HepG2 (cell line): ENCODE results near the gene TMEM11. TPM values are rescaled to one million over a fixed set of nuclear protein-coding genes. Genes with fewer than 3 reads are reported as not detected.

Experiments used
- ATAC-seq: fragments of 200-7000 bp; cut with Tn5 transposase; 3 replicates; pipeline ENCODE4 v1.9.1; 2020; ENCODE audit warnings: mild to moderate bottlenecking, moderate library complexity
- BruUV-seq: library from RNA; stranded (reverse); fragments of 400-500 nt; replicated peaks from 2 replicates; lab custom pipeline; 2021; lab: Mats Ljungman, UMichigan
- CTCF ChIA-PET: fragments of 300-600 bp; formaldehyde crosslinking; extraction: SDS; loops from one replicate; lab custom pipeline; 2021; ENCODE audit warnings: low total read pairs, inconsistent platforms, low intra/inter-chr PET ratio; lab: Yijun Ruan, JAX
- POLR2A ChIA-PET: fragments of 350-600 bp; sonication (Branson Sonifier 250); formaldehyde crosslinking; loops from one replicate; lab custom pipeline; 2020; ENCODE audit warnings: antibody characterized with exemption, inconsistent platforms; lab: Yijun Ruan, JAX
- DNase-seq: peaks from one replicate; pipeline ENCODE4 v3.0.0-alpha.2; 2015; ENCODE audit warnings: low spot score
- FAIRE-seq: peaks from 3 replicates; lab custom pipeline; 2011; peaks lifted over from hg19 to GRCh38; lab: Jason Lieb, UNC
- H2AFZ ChIP-seq: one replicate; pipeline ENCODE4 v1.6.1; 2011; ENCODE audit warnings: low read length, inconsistent platforms
- H3K27ac ChIP-seq: fragments of 300-600 bp; 3 replicates; pipeline ENCODE4 v1.8.0; 2011; ENCODE audit warnings: mixed run types, mild to moderate bottlenecking, mixed read lengths, low read length, inconsistent platforms; ENCODE audit not compliant: insufficient read depth; ENCODE audit errors: extremely low read length
- H3K27me3 ChIP-seq, 2 experiments: fragments of 200-600 bp in 1 of 2; 2 replicates in 1 of 2; 3 replicates in 1 of 2; pipeline versions ENCODE4 v1.6.0 to v1.8.0; 2011; ENCODE audit warnings: low read length in 2 of 2, mild to moderate bottlenecking in 2 of 2, moderate library complexity in 2 of 2, inconsistent platforms in 1 of 2; ENCODE audit not compliant: insufficient read depth in 2 of 2, control insufficient read depth in 1 of 2
- H3K36me3 ChIP-seq, 2 experiments: fragments of 200-600 bp in 1 of 2; replicated peaks in 1 of 2; 2 replicates in 1 of 2; 3 replicates in 1 of 2; pipeline versions ENCODE4 v1.5.1 to v1.8.0; 2011; ENCODE audit warnings: low read length in 2 of 2, inconsistent platforms in 1 of 2; ENCODE audit not compliant: insufficient read depth in 2 of 2, control insufficient read depth in 1 of 2
- H3K4me1 ChIP-seq: 2 replicates; pipeline ENCODE4 v1.5.1; 2012; ENCODE audit warnings: low read length, inconsistent platforms; ENCODE audit not compliant: insufficient read depth
- H3K4me2 ChIP-seq: 2 replicates; pipeline ENCODE4 v1.6.0; 2011; ENCODE audit warnings: low read depth, low read length, inconsistent platforms
- H3K4me3 ChIP-seq, 3 experiments: fragments of 200-600 bp in 1 of 3; sonication (generic), shearing (Covaris generic) in 1 of 3; replicated peaks in 1 of 3; 2 replicates each; pipeline ENCODE4 v1.5.1; 2011 to 2016; ENCODE audit warnings: low read length in 3 of 3, inconsistent platforms in 2 of 3, low read depth in 2 of 3, mild to moderate bottlenecking in 2 of 3, control low read depth in 1 of 3, mixed read lengths in 1 of 3; ENCODE audit not compliant: insufficient read depth in 1 of 3
- H3K79me2 ChIP-seq: one replicate; pipeline ENCODE4 v1.6.1; 2011; ENCODE audit warnings: low read length, inconsistent platforms; ENCODE audit not compliant: insufficient read depth
- H3K9ac ChIP-seq: 2 replicates; pipeline ENCODE4 v1.6.0; 2011; ENCODE audit warnings: mild to moderate bottlenecking, low read depth, low read length, inconsistent platforms; ENCODE audit not compliant: insufficient read depth
- H3K9me3 ChIP-seq: 2 replicates; pipeline ENCODE4 v1.5.1; 2012; ENCODE audit warnings: mild to moderate bottlenecking, low read length
- H4K20me1 ChIP-seq: 2 replicates; pipeline ENCODE4 v1.6.0; 2011; ENCODE audit warnings: inconsistent platforms, mild to moderate bottlenecking, low read length, moderate library complexity; ENCODE audit not compliant: insufficient read depth
- ARNTL ChIP-seq: sonication (generic); formaldehyde crosslinking; IDR thresholded peaks from 2 replicates; pipeline ENCODE4 v1.4.0; 2020; ENCODE audit warnings: mild to moderate bottlenecking, missing genetic modification reagents
- ELK4 ChIP-seq: sonication (generic); formaldehyde crosslinking; IDR thresholded peaks from 2 replicates; pipeline ENCODE4 v1.9.0; 2021; ENCODE audit warnings: missing genetic modification reagents, borderline replicate concordance
- SOX13 ChIP-seq, 3 experiments: fragments of 450-650 bp in 1 of 3; sonication (generic) in 1 of 3; formaldehyde crosslinking in 1 of 3; IDR thresholded peaks in 2 of 3; conservative IDR thresholded peaks in 1 of 3; 2 replicates each; pipeline versions ENCODE4 v1.5.0 to v1.6.1; 2016 to 2020; ENCODE audit warnings: antibody characterized with exemption in 1 of 3, mild to moderate bottlenecking in 1 of 3, missing compliant biosample characterization in 1 of 3, missing genetic modification reagents in 1 of 3, moderate library complexity in 1 of 3
- SYNCRIP ChIP-seq: fragments of 200-400 bp; formaldehyde crosslinking; IDR thresholded peaks from 2 replicates; pipeline ENCODE4 v1.6.1; 2018; ENCODE audit warnings: mild to moderate bottlenecking, low read depth, low read length; ENCODE audit not compliant: insufficient read depth
- THAP8 ChIP-seq: sonication (generic); formaldehyde crosslinking; IDR thresholded peaks from 2 replicates; pipeline ENCODE4 v1.5.1; 2020; ENCODE audit warnings: missing genetic modification reagents, mild to moderate bottlenecking, borderline replicate concordance
- ZNF839 ChIP-seq: sonication (generic); formaldehyde crosslinking; IDR thresholded peaks from 2 replicates; pipeline ENCODE4 v1.4.0; 2020; ENCODE audit warnings: missing genetic modification reagents, mild to moderate bottlenecking, borderline replicate concordance
- WGBS: methylation state at CpG from one replicate; pipeline ENCODE4 v1.1.6; 2017; ENCODE audit warnings: low lambda C conversion rate; 5-methylcytosine and 5-hydroxymethylcytosine counted together
- in situ Hi-C: cut with HindIII; loops from 2 replicates; pipeline ENCODE4 v1.10.0; 2017; ENCODE audit warnings: low pct_unique_long_range_greater_than_20kb; ENCODE audit not compliant: extremely low pct_ligation_motif_present
- intact Hi-C: fragments of 100-400 bp; cut with micrococcal nuclease; formaldehyde crosslinking; loops from one replicate; pipeline ENCODE4 v1.10.0; 2022; ENCODE audit not compliant: unreplicated experiment
- polyA plus RNA-seq, 8 experiments: library from polyadenylated mRNA; depleted of rRNA in 3 of 8; stranded (reverse) in 7 of 8; unstranded in 1 of 8; fragments of >200 nt; fragmentation: Illumina TruSeq in 4 of 8; extraction: Trizol in 4 of 8; gene quantifications; 2 replicates each; pipeline versions ENCODE4 v1.2.1 to v1.2.3, GENCODE V29; 2011 to 2016; ENCODE audit warnings: low read depth in 4 of 8, missing spikeins in 1 of 8, mixed read lengths in 1 of 8; ENCODE audit not compliant: insufficient read depth in 1 of 8
- total RNA-seq, 5 experiments: library from RNA; depleted of rRNA; stranded (reverse); fragments of >200 nt; fragmentation: Illumina TruSeq; extraction: Trizol; gene quantifications; 2 replicates each; pipeline ENCODE4 v1.2.3, GENCODE V29; 2016; ENCODE audit warnings: low read depth in 1 of 5

TMEM11 gene
- total and polyA plus RNA-seq, 2 of the 13 experiments (the other 11 are each of a cell fraction or from before 2014, with no cell fraction given): 18.7 to 35.0 TPM

DNA sequence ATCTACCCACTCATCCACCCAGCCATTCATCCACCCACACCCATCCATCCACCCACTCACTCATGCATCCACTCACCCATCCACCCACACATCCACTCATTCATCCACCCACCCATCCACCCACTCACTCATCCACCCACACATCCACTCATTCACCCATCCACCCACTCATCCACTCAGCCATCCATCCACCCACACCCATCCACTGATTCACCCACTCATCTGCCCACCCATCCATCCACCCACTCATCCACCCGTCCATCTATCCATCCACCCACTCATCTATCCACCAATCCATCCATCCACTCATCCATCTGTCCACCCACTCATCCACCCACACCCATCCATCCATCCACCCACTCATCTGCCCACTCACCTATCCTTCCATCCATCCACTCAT, 22.0 kb upstream of the TMEM11 start:
- no peaks in the 10 kb centered on the region; a peak in 1 of 5 replicates for H3K27me3 ChIP-seq
- FAIRE-seq: no peak
- H3K36me3 ChIP-seq: no peaks in the 10 kb centered on the region
- intact Hi-C loops: no loop called here
- H3K27ac ChIP-seq: no peak overlapping the region
- H3K79me2 ChIP-seq: no peaks in the 10 kb centered on the region
- POLR2A ChIA-PET: no interaction called here
- no peak overlapping the region for H3K9ac ChIP-seq
- H3K4me3 ChIP-seq: no peak overlapping the region
- no peak for ATAC-seq
- no peak for DNase-seq
- no TSS peak for BruUV-seq
- no peaks in the 10 kb centered on the region for H3K9me3 ChIP-seq
- in situ Hi-C loops: no loop called here
- no peaks in the 10 kb centered on the region for H3K4me1 ChIP-seq
- no peak for TF ChIP-seq ARNTL
- TF ChIP-seq ZNF839 (CRISPR knock-in tag): no peak
- no peak for TF ChIP-seq ELK4 (CRISPR knock-in tag)
- TF ChIP-seq SYNCRIP: no peak
- no peak for TF ChIP-seq SOX13 (IDR thresholded peaks at IDR 0.05)
- TF ChIP-seq SOX13 (CRISPR knock-in tag; conservative IDR thresholded peaks at IDR 0.05 in 1 of 2, IDR thresholded peaks at IDR 0.05 in 1 of 2): no peak
- no peak for TF ChIP-seq THAP8 (CRISPR knock-in tag)
- CTCF ChIA-PET: no interaction called here
- no peak overlapping the region for H3K4me2 ChIP-seq
- 2% methylated on average over 1 of the region's 1 CpG for WGBS
- no peaks in the 10 kb centered on the region for H4K20me1 ChIP-seq
- H2AFZ ChIP-seq: no peak overlapping the region
